Fibroblast of lung (primary cell): ENCODE data around the gene ZNF385B. TPM values are rescaled to one million over a fixed set of nuclear protein-coding genes. Genes with fewer than 3 reads are reported as not detected.

Experiments
- DNase-seq, 2 donors: peaks; one replicate each; pipeline versions ENCODE4 v3.0.0 to v3.0.0-alpha.2; 2010; ENCODE audit warnings: low read depth in 2 of 2
- H2AFZ ChIP-seq: 2 replicates; pipeline ENCODE4 v1.5.1; 2012; ENCODE audit warnings: low read length, control low read depth, inconsistent platforms
- H3K27ac ChIP-seq: 2 replicates; pipeline ENCODE4 v1.5.1; 2011; ENCODE audit warnings: low read length, control low read depth; ENCODE audit not compliant: insufficient read depth
- H3K27me3 ChIP-seq: 2 replicates; pipeline ENCODE4 v1.5.1; 2011; ENCODE audit warnings: mild to moderate bottlenecking, low read length; ENCODE audit not compliant: control insufficient read depth, insufficient read depth
- H3K36me3 ChIP-seq: 2 replicates; pipeline ENCODE4 v1.5.1; 2011; ENCODE audit warnings: low read length; ENCODE audit not compliant: control insufficient read depth, insufficient read depth
- H3K4me1 ChIP-seq: 2 replicates; pipeline ENCODE4 v1.5.1; 2011; ENCODE audit warnings: low read length; ENCODE audit not compliant: control insufficient read depth, insufficient read depth; ENCODE audit errors: extremely low read depth
- H3K4me2 ChIP-seq: 2 replicates; pipeline ENCODE4 v1.5.1; 2011; ENCODE audit warnings: low read length, control low read depth; ENCODE audit not compliant: insufficient read depth; ENCODE audit errors: extremely low read depth
- H3K4me3 ChIP-seq, 4 experiments: fragments of 200-600 bp in 1 of 4; sonication (generic) in 1 of 4; replicated peaks in 1 of 4; 2 replicates each; pipeline ENCODE4 v1.5.1; 2011 to 2016; ENCODE audit warnings: low read length in 4 of 4, low read depth in 3 of 4, mild to moderate bottlenecking in 3 of 4, control low read depth in 2 of 4, inconsistent platforms in 1 of 4, mixed read lengths in 1 of 4; ENCODE audit not compliant: insufficient read depth in 1 of 4; ENCODE audit errors: control extremely low read depth in 1 of 4
- H3K79me2 ChIP-seq: 2 replicates; pipeline ENCODE4 v1.5.1; 2012; ENCODE audit warnings: mild to moderate bottlenecking, low read length, inconsistent platforms; ENCODE audit not compliant: control insufficient read depth, insufficient read depth
- H3K9ac ChIP-seq: 2 replicates; pipeline ENCODE4 v1.5.1; 2011; ENCODE audit warnings: mild to moderate bottlenecking, low read length, control low read depth; ENCODE audit not compliant: insufficient read depth
- H3K9me3 ChIP-seq: 2 replicates; pipeline ENCODE4 v1.5.1; 2012; ENCODE audit warnings: low read depth, low read length; ENCODE audit not compliant: control insufficient read depth, insufficient read depth
- H4K20me1 ChIP-seq: 2 replicates; pipeline ENCODE4 v1.5.1; 2011; ENCODE audit warnings: low read length; ENCODE audit not compliant: control insufficient read depth, insufficient read depth; ENCODE audit errors: extremely low read depth
- EZH2 ChIP-seq: IDR thresholded peaks from 2 replicates; pipeline ENCODE4 v1.5.1; 2012; ENCODE audit warnings: low read length, control low read depth, mild to moderate bottlenecking; ENCODE audit errors: missing control alignments
- polyA plus RNA-seq, 2 donors: library from polyadenylated mRNA; depleted of rRNA in 1 of 2; stranded (reverse) in 1 of 2; unstranded in 1 of 2; fragments of >200 nt; gene quantifications; 2 replicates each; pipeline ENCODE4 v1.2.1, GENCODE V29; 2011 to 2012; ENCODE audit warnings: missing spikeins in 1 of 2
- total RNA-seq: library from RNA; depleted of rRNA; stranded (reverse); fragments of >200 nt; gene quantifications from 2 replicates; pipeline ENCODE4 v1.2.1, GENCODE V29; 2014
- TF ChIP-seq, protein P1 (sequence below), 2 donors: IDR thresholded peaks in 1 of 2; conservative IDR thresholded peaks in 1 of 2; 1 replicate in 1 of 2; 2 replicates in 1 of 2; pipeline ENCODE4 v1.5.1; 2011 to 2012; ENCODE audit warnings: low read length in 2 of 2, control low read depth in 1 of 2, inconsistent platforms in 1 of 2, low read depth in 1 of 2, mild to moderate bottlenecking in 1 of 2

The ZNF385B gene
- total and polyA plus RNA-seq, 2 donors (not counting 1 experiment from before 2014, with no cell fraction given), result 0.06 TPM; not detected in 1

DNA sequence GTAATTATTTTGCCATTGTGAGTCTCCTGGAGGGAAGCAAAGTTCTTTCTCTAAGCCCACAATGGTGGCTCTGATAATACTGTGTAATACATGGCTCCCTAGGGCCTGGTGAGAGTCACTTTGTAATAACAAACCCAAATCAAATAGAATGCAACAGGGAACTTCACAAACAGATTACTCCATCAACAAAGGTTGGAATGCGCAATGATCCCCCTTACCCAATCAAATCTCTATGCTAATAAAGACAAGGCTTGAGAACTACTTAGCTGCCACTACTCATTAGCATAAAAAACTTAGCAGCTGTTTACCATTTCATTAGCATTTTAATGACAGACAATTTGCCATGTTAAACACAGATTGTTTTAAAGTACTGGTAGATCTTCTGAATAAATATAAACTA lies 311.2 kb downstream of the ZNF385B start:
- no peaks in the 10 kb centered on the region for H3K9me3 ChIP-seq
- no peaks in the 10 kb centered on the region for H3K36me3 ChIP-seq
- no peaks in the 10 kb centered on the region for H3K4me1 ChIP-seq
- H3K4me3 ChIP-seq, result no peak overlapping the region
- no peaks in the 10 kb centered on the region for H3K79me2 ChIP-seq
- H3K27ac ChIP-seq, result no peak overlapping the region
- H3K4me2 ChIP-seq, result no peak overlapping the region
- no peak for TF ChIP-seq EZH2
- TF ChIP-seq, protein P1, sequence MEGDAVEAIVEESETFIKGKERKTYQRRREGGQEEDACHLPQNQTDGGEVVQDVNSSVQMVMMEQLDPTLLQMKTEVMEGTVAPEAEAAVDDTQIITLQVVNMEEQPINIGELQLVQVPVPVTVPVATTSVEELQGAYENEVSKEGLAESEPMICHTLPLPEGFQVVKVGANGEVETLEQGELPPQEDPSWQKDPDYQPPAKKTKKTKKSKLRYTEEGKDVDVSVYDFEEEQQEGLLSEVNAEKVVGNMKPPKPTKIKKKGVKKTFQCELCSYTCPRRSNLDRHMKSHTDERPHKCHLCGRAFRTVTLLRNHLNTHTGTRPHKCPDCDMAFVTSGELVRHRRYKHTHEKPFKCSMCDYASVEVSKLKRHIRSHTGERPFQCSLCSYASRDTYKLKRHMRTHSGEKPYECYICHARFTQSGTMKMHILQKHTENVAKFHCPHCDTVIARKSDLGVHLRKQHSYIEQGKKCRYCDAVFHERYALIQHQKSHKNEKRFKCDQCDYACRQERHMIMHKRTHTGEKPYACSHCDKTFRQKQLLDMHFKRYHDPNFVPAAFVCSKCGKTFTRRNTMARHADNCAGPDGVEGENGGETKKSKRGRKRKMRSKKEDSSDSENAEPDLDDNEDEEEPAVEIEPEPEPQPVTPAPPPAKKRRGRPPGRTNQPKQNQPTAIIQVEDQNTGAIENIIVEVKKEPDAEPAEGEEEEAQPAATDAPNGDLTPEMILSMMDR (conservative IDR thresholded peaks at IDR 0.05 in 1 of 2, IDR thresholded peaks at IDR 0.05 in 1 of 2; ENCODE audit: low read depth in 1 of 2, low read length in 2 of 2), result no peak
- H3K9ac ChIP-seq, result no peak overlapping the region
- H2AFZ ChIP-seq, result no peak overlapping the region
- no peaks in the 10 kb centered on the region for H3K27me3 ChIP-seq
- DNase-seq, result no peak
- H4K20me1 ChIP-seq, result no peaks in the 10 kb centered on the region

DNA sequence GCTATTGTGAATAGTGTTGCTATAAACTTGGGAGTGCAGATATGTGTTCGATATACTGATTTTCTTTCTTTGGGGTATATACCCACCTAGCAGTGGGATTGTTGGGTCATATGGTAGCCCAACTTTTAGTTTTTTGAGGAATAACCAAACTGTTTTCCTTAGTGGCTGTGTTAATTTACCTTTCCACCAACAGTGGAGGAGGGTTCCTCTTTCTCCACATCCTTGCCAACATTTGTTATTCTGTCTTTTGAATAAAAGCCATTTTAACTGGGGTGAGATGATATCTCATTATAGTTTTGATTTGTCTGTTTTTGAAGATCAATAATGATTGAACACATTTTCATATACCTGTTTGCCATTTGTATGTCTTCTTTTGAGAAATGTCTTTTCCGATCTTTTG lies 314.8 kb downstream of the ZNF385B start:
- no peak for DNase-seq
- Histone ChIP-seq H3K4me2 (no peak overlapping the region), H3K9ac (no peak overlapping the region), H2AFZ (no peak overlapping the region), H3K79me2 (no peaks in the 10 kb centered on the region), H3K4me1 (no peaks in the 10 kb centered on the region), H3K9me3 (no peaks in the 10 kb centered on the region), H3K27me3 (no peaks in the 10 kb centered on the region), H3K36me3 (no peaks in the 10 kb centered on the region), H3K27ac (no peak overlapping the region), H3K4me3 (no peak overlapping the region), H4K20me1 (no peaks in the 10 kb centered on the region)
- TF ChIP-seq, protein P1 (conservative IDR thresholded peaks at IDR 0.05 in 1 of 2, IDR thresholded peaks at IDR 0.05 in 1 of 2; ENCODE audit: low read depth in 1 of 2, low read length in 2 of 2), result no peak
- TF ChIP-seq EZH2, result no peak

DNA sequence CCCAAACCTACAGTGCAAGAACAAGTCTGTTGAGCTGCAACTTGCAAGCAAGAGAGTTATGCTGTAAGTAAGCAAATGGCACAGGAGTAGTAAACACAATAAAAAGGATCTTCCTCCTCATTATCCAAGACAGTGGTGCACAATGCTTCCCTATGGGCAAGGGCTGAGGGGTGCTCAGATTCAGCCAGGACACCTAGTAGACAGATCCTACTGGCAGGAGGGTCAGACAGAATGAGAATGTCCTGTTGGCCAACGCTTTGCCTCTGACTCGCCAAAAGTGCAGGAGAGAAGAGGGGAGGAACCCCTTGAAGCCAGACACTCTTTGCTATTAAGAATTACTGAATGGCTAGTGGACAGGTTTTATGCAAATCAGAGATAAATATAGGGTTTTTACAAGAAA lies 316.4 kb downstream of the ZNF385B start:
- H3K9me3 ChIP-seq, result no peaks in the 10 kb centered on the region
- no peak overlapping the region for H3K9ac ChIP-seq
- H3K36me3 ChIP-seq, result no peaks in the 10 kb centered on the region
- TF ChIP-seq, protein P1 (conservative IDR thresholded peaks at IDR 0.05 in 1 of 2, IDR thresholded peaks at IDR 0.05 in 1 of 2; ENCODE audit: low read depth in 1 of 2, low read length in 2 of 2), result no peak
- no peak for TF ChIP-seq EZH2
- no peak overlapping the region for H3K27ac ChIP-seq
- no peak overlapping the region for H2AFZ ChIP-seq
- DNase-seq, result no peak
- no peaks in the 10 kb centered on the region for H3K79me2 ChIP-seq
- no peak overlapping the region for H3K4me3 ChIP-seq
- no peak overlapping the region for H3K4me2 ChIP-seq
- H4K20me1 ChIP-seq, result no peaks in the 10 kb centered on the region
- no peaks in the 10 kb centered on the region for H3K4me1 ChIP-seq
- H3K27me3 ChIP-seq, result no peaks in the 10 kb centered on the region
